ENCODE data around the gene FBXL20.

DNA sequence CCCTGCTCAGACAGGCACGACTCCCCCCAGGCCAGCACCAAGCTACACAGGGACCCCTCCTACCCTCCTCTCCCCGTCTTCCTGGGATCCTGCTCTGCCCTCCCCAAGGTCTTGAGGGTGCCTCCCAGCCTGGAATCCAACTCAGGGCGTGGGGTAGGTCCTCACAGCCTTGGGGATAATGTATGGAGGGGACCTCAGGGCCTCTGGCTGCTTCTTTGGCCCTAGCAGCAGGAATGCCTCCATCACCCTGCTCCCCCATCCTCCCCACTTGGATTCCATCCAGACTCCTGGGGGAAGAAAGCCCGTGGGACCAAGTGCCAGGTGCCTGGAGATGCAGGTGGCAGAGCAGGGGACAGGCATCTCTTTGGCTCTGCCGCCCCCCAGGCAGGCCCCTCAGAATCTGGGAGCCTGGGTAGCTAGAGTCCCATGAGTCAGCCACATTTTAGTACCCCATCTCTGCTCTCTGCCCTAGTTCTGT lies 164.9 kb downstream of the FBXL20 start:
- TF ChIP-seq GATA2 (IDR thresholded peaks at IDR 0.05; ENCODE audit: low read depth, low read length) = no peak
- TF ChIP-seq GATA3 (IDR thresholded peaks at IDR 0.05; ENCODE audit: low read depth, low read length) = no peak
